Activated CD4-positive, alpha-beta T cell treated with anti-CD3 and anti-CD28 coated beads, Interleukin-2, amount 50 U/mL, for 16 hours (primary cell): ENCODE measurements around the gene HSPA1B.
"Not testable (repeated sequence)": the region's sequence is repeated elsewhere in the genome, so short reads cannot be mapped to it uniquely, and the experiment has no call there.

Source experiments
- DNase-seq: peaks from one replicate; pipeline ENCODE4 v3.0.0-alpha.2; 2020

The HSPA1B gene

GRCh38 chr6:31827286-31828079, at the start of gene HSPA1B:
HSPA1B (plus strand) TSS chr6:31827738; CDS start chr6:31827951, 213 bp downstream.
- peak; percentile 99 for DNase-seq

DNA sequence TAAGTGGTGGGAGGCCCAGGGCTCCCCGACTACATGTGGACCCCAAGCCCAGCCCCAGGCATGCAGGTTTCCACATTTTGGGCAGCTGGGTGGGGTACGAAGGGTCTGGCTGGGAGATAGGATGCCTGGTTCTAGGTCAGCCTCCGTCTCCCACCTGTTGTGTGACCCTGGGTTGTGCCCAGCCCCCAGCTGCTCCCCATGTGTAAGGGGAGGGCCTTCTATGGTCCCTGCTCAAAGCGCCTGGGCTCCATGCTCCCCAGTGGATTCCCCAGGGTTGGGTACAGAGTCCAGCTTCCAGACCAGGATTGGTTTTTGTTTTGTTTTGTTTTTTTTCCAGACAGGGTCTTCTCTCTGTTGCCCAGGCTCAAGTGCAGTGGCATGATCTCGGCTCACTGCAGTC, 49.3 kb upstream of the HSPA1B start:
- no peak for DNase-seq

DNA sequence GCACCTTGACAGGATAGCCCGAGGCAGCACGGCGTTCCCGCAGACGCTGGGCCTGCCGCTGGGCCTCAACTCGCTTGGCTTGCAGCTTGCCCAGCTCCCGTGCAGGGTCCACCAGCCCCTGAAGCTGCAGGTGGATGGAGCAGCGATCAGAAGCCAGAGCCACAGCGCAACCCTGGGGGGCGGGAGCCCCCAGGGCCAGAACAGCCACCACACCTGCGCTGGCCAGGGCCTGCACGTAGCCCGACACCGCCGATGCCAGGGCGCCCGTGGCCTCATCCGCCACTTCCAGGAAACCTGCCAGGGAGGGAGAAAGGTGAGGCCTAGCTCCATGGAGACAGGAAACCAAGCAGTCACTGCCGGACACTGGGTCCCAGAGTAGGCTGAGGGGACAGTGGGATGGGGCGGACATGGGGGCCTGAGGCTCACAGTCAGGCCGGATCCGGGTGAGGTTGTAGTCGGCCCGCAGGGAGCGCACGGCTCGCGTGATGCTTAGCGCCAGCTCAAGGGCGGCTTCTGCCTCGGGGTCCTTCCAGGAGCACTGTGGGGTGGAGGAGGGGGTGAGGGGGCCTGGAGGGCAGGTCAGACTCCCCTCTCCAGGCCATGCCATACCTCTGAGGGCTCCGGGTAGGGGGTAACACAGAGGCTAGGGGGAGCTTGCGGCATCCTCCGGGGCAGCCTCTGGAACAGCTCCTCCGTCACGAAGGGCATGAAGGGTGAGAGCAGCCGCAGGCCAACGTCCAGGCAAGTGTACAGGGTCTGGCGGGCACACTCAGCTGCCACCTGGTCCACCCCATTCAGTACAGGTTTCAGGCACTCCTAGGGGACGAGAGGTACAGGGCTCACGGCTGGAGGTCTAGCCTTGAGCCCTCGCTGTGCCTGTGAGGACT, 48.3 kb upstream of the HSPA1B start:
- no peak for DNase-seq

GRCh38 chr6:31779908-31780307, 47.6 kb upstream of the HSPA1B start:
- DNase-seq, result no peak

DNA sequence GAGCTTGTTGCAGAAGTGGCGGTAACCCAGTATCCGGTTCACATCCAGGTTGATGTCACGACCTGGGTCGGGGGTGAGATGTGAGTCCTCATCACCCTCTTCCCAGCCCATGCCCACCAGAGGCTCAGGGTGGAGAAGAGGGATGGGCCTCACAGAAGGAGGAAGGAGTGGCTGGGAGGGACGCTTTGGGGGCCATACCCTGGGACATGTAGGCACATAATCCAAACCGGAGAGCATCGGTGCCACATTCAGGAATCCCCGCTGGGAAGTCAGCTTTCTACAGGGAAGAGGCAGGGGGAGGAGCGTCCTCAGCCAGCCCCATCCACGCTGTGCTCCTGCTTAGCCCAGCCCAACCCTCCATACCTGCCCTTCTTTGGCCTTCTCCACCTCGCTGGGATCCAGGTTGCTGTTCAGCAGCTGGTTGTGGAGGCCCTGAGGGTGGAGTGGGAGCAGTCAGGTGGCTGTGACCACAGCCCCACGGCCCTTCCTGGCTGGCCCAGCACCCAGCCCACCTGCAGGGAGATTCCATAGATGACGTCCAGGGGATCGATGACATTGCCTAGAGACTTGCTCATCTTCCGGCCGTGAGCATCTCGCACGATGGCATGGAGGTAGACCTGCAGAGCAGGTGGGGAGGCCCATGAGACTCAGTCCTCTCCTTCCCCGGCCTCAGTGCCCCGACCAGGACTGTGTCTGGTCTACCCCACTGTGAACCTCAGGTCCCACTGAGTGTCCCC, 46.9 kb upstream of the HSPA1B start:
- DNase-seq, result no peak

- DNase-seq, result no peak
These were observed 46.1 kb upstream of the HSPA1B start for GRCh38 chr6:31781244-31782125.

DNA sequence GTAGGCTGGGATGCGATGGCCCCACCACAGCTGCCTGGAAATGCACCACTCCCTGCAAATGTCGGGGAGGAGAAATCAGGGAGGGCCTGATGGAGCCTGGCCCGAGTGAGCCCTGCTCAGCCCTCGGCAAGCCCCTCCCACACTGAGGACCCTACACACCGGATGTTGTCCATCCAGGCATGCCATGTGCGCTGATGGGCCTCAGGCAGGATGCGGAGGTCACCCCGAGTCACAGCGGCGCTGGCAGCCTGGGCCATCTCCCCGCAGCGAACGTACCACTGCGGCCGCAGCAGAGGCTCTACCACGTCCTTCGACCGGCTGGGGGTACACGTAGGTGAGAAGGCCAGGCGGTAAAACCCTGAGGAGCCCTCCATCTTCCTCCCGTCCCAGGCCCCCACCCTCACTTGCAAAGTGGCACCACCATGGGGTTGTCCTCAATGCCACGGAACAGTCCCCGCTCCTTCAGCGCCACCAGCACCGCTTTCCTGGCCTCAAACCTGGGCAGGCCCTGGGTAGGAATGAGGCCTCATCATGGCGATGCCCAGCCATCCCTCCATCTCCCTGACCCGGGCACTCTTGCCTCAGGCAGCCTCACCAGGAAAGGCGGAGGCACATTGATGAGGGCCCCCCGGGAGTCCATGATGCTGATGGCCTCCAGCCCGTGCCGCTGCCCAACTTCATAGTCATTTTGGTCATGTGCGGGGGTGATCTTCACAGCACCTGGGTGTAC, 45.2 kb upstream of the HSPA1B start:
- no peak for DNase-seq

DNA sequence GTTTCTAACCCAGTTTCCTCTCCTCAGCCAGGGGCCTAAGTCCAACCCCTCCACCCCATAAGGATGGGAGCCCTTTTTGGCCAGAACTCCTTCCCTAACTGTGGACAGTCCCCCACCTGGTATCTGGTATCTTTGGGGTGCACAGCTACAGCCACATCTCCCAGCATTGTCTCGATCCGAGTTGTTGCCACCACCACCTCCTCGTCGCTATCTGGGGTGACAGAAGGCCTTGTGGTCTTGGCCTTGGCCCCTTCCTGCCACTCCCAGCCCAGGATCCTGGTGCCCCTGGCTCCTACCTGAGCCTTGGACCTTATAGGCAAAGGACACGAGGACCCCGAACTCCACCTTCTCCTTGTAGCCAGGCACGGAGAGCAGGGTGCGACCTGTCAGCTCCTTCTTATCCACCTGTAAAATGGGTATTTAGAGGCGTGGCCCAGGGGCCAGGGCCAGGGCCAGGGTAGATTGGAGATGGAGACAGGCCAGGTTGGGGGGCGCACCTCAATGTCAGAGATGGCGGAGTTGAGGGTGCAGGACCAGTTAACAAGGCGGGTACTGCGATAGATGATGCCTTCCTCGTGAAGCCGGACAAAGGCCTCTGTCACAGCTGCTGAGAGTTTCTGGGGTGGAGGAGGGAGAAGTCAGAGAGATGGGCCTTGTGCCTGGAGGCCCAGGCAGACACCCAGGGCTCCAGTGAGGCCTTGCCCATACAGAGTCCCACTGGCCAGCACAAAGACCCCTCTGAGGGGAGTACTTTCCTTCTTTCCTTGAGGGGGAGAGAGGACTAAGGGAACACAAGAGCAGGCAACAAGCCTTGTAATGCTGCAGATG, 43.2 kb upstream of the HSPA1B start:
- no peak for DNase-seq

GRCh38 chr6:31785475-31785874, 42.1 kb upstream of the HSPA1B start:
- no peak for DNase-seq

GRCh38 chr6:31791324-31792089, 36.0 kb upstream of the HSPA1B start:
- peak; percentile 57 for DNase-seq

DNA sequence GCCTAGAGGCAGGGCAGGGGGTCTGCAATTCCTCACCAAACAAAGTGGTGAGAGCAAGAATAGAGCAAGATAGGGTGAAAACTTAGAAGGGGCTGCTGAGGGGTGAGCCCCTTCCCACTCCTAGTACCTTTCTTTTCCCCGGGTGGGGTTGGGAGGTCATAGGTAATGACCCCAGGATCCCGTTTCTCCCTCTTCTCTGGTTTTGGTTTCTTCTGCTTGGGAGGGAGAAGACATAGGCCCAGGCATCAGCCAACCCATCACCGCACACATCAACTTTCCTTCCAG, 35.5 kb upstream of the HSPA1B start:
- DNase-seq, result no peak

GRCh38 chr6:31792761-31793171, 34.8 kb upstream of the HSPA1B start:
- DNase-seq, result no peak

DNA sequence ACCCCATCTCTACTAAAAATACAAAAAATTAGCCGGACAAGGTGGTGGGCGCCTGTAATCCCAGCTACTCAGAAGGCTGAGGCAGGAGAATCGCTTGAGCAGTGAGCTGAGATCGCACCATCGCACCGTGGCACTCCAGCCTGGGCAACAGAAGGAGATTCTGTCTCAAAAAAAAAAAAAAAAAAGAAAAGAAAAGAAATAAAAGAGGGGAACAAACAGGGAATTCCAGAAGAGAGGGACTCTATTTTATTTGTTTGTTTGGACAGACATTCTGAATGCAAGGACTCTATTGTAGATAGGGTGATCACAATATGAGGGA, 33.7 kb upstream of the HSPA1B start:
- not testable (repeated sequence) for DNase-seq

GRCh38 chr6:31794294-31794865, 33.2 kb upstream of the HSPA1B start:
- DNase-seq, result no peak

- DNase-seq, result no peak
These were observed 32.5 kb upstream of the HSPA1B start for GRCh38 chr6:31794866-31795615.

GRCh38 chr6:31795616-31796298, 31.8 kb upstream of the HSPA1B start, which contains the start of gene VARS1:
VARS1 (minus strand) TSS chr6:31795752; CDS start chr6:31795217, 535 bp downstream.
- DNase-seq, result peak; percentile 92

DNA sequence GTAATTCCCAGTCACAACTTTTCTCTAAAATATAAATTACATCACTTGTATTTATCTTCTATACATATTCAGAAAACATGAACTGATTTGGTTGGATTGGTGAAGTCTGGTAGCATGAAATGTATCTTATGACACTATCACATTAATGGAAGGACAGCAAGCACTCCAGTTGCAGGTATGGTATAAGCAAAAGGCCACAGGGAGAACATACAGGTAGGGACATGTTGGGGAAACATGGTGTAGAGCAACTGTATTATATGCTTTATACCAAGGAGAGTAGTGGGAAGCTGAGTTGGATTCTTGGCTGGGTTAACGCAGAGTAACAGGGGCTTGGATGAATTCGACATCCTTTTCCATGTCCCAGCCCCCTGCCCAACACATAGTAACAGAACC, 30.5 kb upstream of the HSPA1B start:
- no peak for DNase-seq

DNA sequence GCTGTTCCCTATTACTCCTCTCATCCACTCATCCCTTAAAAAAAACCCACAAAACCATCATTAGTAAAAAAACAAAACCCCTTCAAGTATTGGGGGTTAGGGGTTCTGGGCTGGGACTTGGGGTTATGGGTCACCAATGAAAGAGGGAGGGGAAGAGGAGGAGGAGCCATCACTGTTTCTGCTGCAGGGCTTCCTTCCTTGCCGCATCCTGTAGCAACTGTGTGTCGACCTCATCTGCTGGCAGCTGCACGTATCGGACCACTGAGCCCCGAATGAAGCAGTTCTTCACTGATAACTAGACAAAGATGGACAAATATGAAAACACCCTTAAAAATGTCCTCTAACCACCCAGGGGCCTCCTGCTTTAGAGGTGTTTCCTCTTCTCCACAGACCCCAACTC, 29.9 kb upstream of the HSPA1B start:
- peak; percentile 69 for DNase-seq
